NCI-H146 treated with DMSO at 0.1 percent for 48 hours (cell line): ENCODE measurements around the gene COG4.

Source experiments
- DNase-seq: peaks from one replicate; lab custom pipeline; 2025; ENCODE audit not compliant: unreplicated experiment; lab: John Stamatoyannopoulos, UW

Gene COG4

GRCh38 chr16:70434484-70435260, 88.7 kb downstream of the COG4 start:
- no peak for DNase-seq

GRCh38 chr16:70433458-70434103, 89.8 kb downstream of the COG4 start:
- no peak for DNase-seq

- no peak for DNase-seq
These were observed 90.5 kb downstream of the COG4 start for GRCh38 chr16:70432723-70433457.

GRCh38 chr16:70432356-70432722, 91.0 kb downstream of the COG4 start:
- no peak for DNase-seq

- no peak for DNase-seq
These were observed 92.5 kb downstream of the COG4 start for GRCh38 chr16:70430667-70431536.
